K562 (cell line): ENCODE measurements around the gene SEPTIN1.

ENCODE experiments used
- ADNP ChIP-seq: fragments of 200-800 bp; sonication (Bioruptor generic); IDR thresholded peaks from 2 replicates; pipeline ENCODE4 v1.6.1; 2016; ENCODE audit warnings: missing genetic modification characterization, missing compliant biosample characterization
- CEBPG ChIP-seq, 3 experiments: fragments of 200-800 bp in 1 of 3; sonication (Bioruptor generic) in 1 of 3; sonication (generic) in 1 of 3; formaldehyde crosslinking in 1 of 3; IDR thresholded peaks in 2 of 3; conservative IDR thresholded peaks in 1 of 3; 2 replicates each; pipeline versions ENCODE4 v1.6.1 to v1.8.0; 2016 to 2022; ENCODE audit warnings: missing compliant biosample characterization in 2 of 3, missing genetic modification characterization in 2 of 3, mild to moderate bottlenecking in 1 of 3, missing genetic modification reagents in 1 of 3
- CTCF ChIP-seq, 3 experiments: IDR thresholded peaks in 2 of 3; conservative IDR thresholded peaks in 1 of 3; 2 replicates each; pipeline ENCODE4 v1.5.1; 2011 to 2012; ENCODE audit warnings: low read length in 3 of 3, mild to moderate bottlenecking in 3 of 3, control low read depth in 2 of 3, improper control_type of control experiment in 1 of 3, inconsistent platforms in 1 of 3, low read depth in 1 of 3, mixed read lengths in 1 of 3, moderate library complexity in 1 of 3; ENCODE audit not compliant: insufficient read depth in 2 of 3
- EZH2 ChIP-seq: IDR thresholded peaks from 2 replicates; pipeline ENCODE4 v1.6.1; 2012; ENCODE audit warnings: low read depth, mild to moderate bottlenecking, inconsistent platforms, low read length, borderline replicate concordance
- JUND ChIP-seq, 2 experiments: IDR thresholded peaks; 2 replicates in 1 of 2; 3 replicates in 1 of 2; pipeline ENCODE4 v1.6.1; 2011; ENCODE audit warnings: borderline replicate concordance in 2 of 2, low read depth in 2 of 2, low read length in 2 of 2, improper control_type of control experiment in 1 of 2, missing biosample characterization in 1 of 2, missing genetic modification characterization in 1 of 2, missing genetic modification reagents in 1 of 2
- TARDBP ChIP-seq: fragments of 450-650 bp; IDR thresholded peaks from 2 replicates; pipeline ENCODE4 v1.6.1; 2016
- TBL1XR1 ChIP-seq, 2 experiments: IDR thresholded peaks; 2 replicates each; pipeline ENCODE4 v1.6.1; 2012; ENCODE audit warnings: improper control_type of control experiment in 2 of 2, low read length in 2 of 2, mild to moderate bottlenecking in 1 of 2
- ZNF778 ChIP-seq: fragments of 450-650 bp; formaldehyde crosslinking; IDR thresholded peaks from 2 replicates; pipeline ENCODE4 v1.4.0; 2020; ENCODE audit warnings: mild to moderate bottlenecking, moderate library complexity
- ZZZ3 ChIP-seq: fragments of 450-650 bp; IDR thresholded peaks from 2 replicates; pipeline ENCODE4 v1.6.1; 2016; ENCODE audit warnings: antibody characterized with exemption, mild to moderate bottlenecking, moderate library complexity
- TF ChIP-seq, protein P1 (sequence below): fragments of 250-450 bp; sonication (Bioruptor Pico); IDR thresholded peaks from 2 replicates; pipeline ENCODE4 v1.5.0; 2020; ENCODE audit warnings: mild to moderate bottlenecking

DNA sequence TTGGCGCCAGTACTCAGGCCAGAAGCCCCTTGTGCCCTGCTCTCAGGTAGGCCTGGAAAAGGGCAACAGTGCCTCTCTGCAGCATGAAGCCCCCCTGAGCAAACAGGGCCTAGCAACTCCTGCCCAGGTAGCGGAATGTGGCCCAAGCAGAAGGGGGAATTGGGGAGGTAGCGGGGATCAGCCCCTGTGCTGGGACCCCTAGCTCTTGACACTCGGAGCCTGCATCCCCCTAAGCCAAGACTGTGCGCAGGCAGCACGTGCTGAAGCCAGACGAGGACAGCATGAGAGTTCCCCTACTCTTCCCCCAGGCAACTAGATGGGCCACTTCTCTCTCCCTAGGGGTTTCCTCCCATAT, 26.4 kb downstream of the SEPTIN1 start:
- TF ChIP-seq, protein P1, sequence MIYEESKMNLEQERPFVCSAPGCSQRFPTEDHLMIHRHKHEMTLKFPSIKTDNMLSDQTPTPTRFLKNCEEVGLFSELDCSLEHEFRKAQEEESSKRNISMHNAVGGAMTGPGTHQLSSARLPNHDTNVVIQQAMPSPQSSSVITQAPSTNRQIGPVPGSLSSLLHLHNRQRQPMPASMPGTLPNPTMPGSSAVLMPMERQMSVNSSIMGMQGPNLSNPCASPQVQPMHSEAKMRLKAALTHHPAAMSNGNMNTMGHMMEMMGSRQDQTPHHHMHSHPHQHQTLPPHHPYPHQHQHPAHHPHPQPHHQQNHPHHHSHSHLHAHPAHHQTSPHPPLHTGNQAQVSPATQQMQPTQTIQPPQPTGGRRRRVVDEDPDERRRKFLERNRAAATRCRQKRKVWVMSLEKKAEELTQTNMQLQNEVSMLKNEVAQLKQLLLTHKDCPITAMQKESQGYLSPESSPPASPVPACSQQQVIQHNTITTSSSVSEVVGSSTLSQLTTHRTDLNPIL (CRISPR knock-in tag): no peak
- TF ChIP-seq JUND (IDR thresholded peaks at IDR 0.05; ENCODE audit: borderline replicate concordance, low read depth, low read length) (no peak), JUND (tag; IDR thresholded peaks at IDR 0.05; ENCODE audit: borderline replicate concordance, low read depth, low read length) (no peak), EZH2 (no peak), TBL1XR1 (IDR thresholded peaks at IDR 0.05; ENCODE audit: low read length in 2 of 2) (no peak), TARDBP (no peak), CEBPG (CRISPR knock-in tag; IDR thresholded peaks at IDR 0.05) (no peak), CEBPG (tag; conservative IDR thresholded peaks at IDR 0.05 in 1 of 2, IDR thresholded peaks at IDR 0.05 in 1 of 2) (no peak), ZNF778 (CRISPR knock-in tag) (no peak), CTCF (IDR thresholded peaks at IDR 0.05 in 2 of 3, conservative IDR thresholded peaks at IDR 0.05 in 1 of 3; ENCODE audit: insufficient read depth in 2 of 3, low read depth in 1 of 3, low read length in 3 of 3) (no peak), ADNP (tag) (no peak), ZZZ3 (no peak)
